IMR-90 (cell line): ENCODE data around the gene GRM8. TPM values are rescaled to one million over a fixed set of nuclear protein-coding genes. Genes with fewer than 3 reads are reported as not detected.
A peak's percentile ranks its signal among the peaks of the same experiment; 100 is the strongest.

Experiments used
- ATAC-seq: fragments of 200-7000 bp; cut with Tn5 transposase; 2 replicates; pipeline ENCODE4 v1.9.1; 2020; ENCODE audit warnings: low read depth, mild to moderate bottlenecking, moderate library complexity
- BruUV-seq: library from RNA; stranded (reverse); fragments of 400-500 nt; replicated peaks from 2 replicates; lab custom pipeline; 2021; lab: Mats Ljungman, UMichigan
- CTCF ChIA-PET: fragments of 300-600 bp; formaldehyde crosslinking; extraction: SDS; loops from one replicate; lab custom pipeline; 2021; ENCODE audit warnings: antibody characterized with exemption; lab: Yijun Ruan, JAX
- POLR2A ChIA-PET: fragments of 300-600 bp; sonication (Branson Sonifier 250); formaldehyde crosslinking; loops from one replicate; lab custom pipeline; 2022; ENCODE audit warnings: antibody characterized with exemption; ENCODE audit not compliant: unreplicated experiment; lab: Charles Lee
- DNase-seq: peaks from one replicate; pipeline ENCODE4 v3.0.0; 2013
- H2AFZ ChIP-seq: replicated peaks from 2 replicates; pipeline ENCODE3; 2013; ENCODE audit warnings: low read length, mild to moderate bottlenecking; ENCODE audit not compliant: poor library complexity
- H2AK5ac ChIP-seq: 2 replicates; pipeline ENCODE4 v1.6.1; 2013; ENCODE audit warnings: low read depth, low read length, inconsistent platforms
- H2AK9ac ChIP-seq: replicated peaks from 2 replicates; pipeline ENCODE3; 2013; ENCODE audit warnings: mild to moderate bottlenecking, low read depth, low read length, moderate library complexity; ENCODE audit not compliant: poor library complexity
- H2BK120ac ChIP-seq: 2 replicates; pipeline ENCODE4 v1.6.1; 2013; ENCODE audit warnings: low read depth, low read length, inconsistent platforms
- H2BK15ac ChIP-seq: 3 replicates; pipeline ENCODE4 v1.6.1; 2013; ENCODE audit warnings: low read depth, low read length, inconsistent platforms
- H2BK20ac ChIP-seq: 2 replicates; pipeline ENCODE4 v1.6.1; 2013; ENCODE audit warnings: low read depth, mild to moderate bottlenecking, inconsistent platforms, low read length, moderate library complexity
- H2BK5ac ChIP-seq: 2 replicates; pipeline ENCODE4 v1.6.1; 2013; ENCODE audit warnings: mild to moderate bottlenecking, low read depth, low read length, inconsistent platforms; ENCODE audit not compliant: poor library complexity, severe bottlenecking
- H3K14ac ChIP-seq: replicated peaks from 2 replicates; pipeline ENCODE4 v1.6.1; 2013; ENCODE audit warnings: low read depth, low read length, inconsistent platforms
- H3K18ac ChIP-seq: 2 replicates; pipeline ENCODE4 v1.6.1; 2013; ENCODE audit warnings: low read depth, low read length, control low read depth
- H3K23ac ChIP-seq: 2 replicates; pipeline ENCODE4 v1.6.1; 2013; ENCODE audit warnings: low read depth, low read length, inconsistent platforms
- H3K27ac ChIP-seq: 2 replicates; pipeline ENCODE4 v1.5.1; 2013; ENCODE audit warnings: mild to moderate bottlenecking, control low read depth, low read length; ENCODE audit not compliant: insufficient read depth
- H3K27me3 ChIP-seq: 2 replicates; pipeline ENCODE4 v1.6.1; 2013; ENCODE audit warnings: low read length; ENCODE audit not compliant: control insufficient read depth, insufficient read depth
- H3K36me3 ChIP-seq: 2 replicates; pipeline ENCODE4 v1.6.1; 2013; ENCODE audit warnings: low read length, mixed read lengths; ENCODE audit not compliant: control insufficient read depth, insufficient read depth
- H3K4ac ChIP-seq: 2 replicates; pipeline ENCODE4 v1.6.1; 2013; ENCODE audit warnings: low read depth, low read length, inconsistent platforms
- H3K4me1 ChIP-seq: 2 replicates; pipeline ENCODE4 v1.6.1; 2013; ENCODE audit warnings: low read length, mixed read lengths; ENCODE audit not compliant: control insufficient read depth, insufficient read depth
- H3K4me2 ChIP-seq: 2 replicates; pipeline ENCODE4 v1.6.1; 2013; ENCODE audit warnings: low read depth, mild to moderate bottlenecking, control low read depth, low read length, moderate library complexity
- H3K4me3 ChIP-seq: 2 replicates; pipeline ENCODE4 v1.5.1; 2013; ENCODE audit warnings: low read depth, mild to moderate bottlenecking, control low read depth, low read length, moderate library complexity; ENCODE audit not compliant: insufficient read depth
- H3K56ac ChIP-seq: 2 replicates; pipeline ENCODE4 v1.6.1; 2013; ENCODE audit warnings: low read length, inconsistent platforms; ENCODE audit not compliant: insufficient read depth; ENCODE audit errors: extremely low read depth
- H3K79me1 ChIP-seq, 2 experiments: 2 replicates each; pipeline ENCODE4 v1.6.1; 2013; ENCODE audit warnings: low read length in 2 of 2, inconsistent platforms in 1 of 2, low read depth in 1 of 2
- H3K9ac ChIP-seq: 2 replicates; pipeline ENCODE4 v1.6.1; 2013; ENCODE audit warnings: low read depth, low read length, control low read depth
- H3K9me1 ChIP-seq: 2 replicates; pipeline ENCODE4 v1.6.1; 2013; ENCODE audit warnings: low read length, inconsistent platforms; ENCODE audit not compliant: insufficient read depth
- H3K9me3 ChIP-seq: 2 replicates; pipeline ENCODE4 v1.6.1; 2013; ENCODE audit warnings: low read length; ENCODE audit not compliant: control insufficient read depth, insufficient read depth
- H4K20me1 ChIP-seq: 2 replicates; pipeline ENCODE4 v1.6.1; 2013; ENCODE audit warnings: low read length, inconsistent platforms; ENCODE audit not compliant: insufficient read depth
- H4K5ac ChIP-seq: 2 replicates; pipeline ENCODE4 v1.6.1; 2013; ENCODE audit warnings: mild to moderate bottlenecking, low read depth, low read length, control low read depth
- H4K8ac ChIP-seq, 2 experiments: 2 replicates each; pipeline ENCODE4 v1.6.1; 2013; ENCODE audit warnings: low read depth in 2 of 2, low read length in 2 of 2, control low read depth in 1 of 2, inconsistent platforms in 1 of 2
- H4K91ac ChIP-seq: 2 replicates; pipeline ENCODE4 v1.6.1; 2013; ENCODE audit warnings: low read depth, low read length, inconsistent platforms; ENCODE audit not compliant: insufficient read depth
- MAFK ChIP-seq: IDR thresholded peaks from 2 replicates; pipeline ENCODE4 v1.6.1; 2012; ENCODE audit warnings: low read depth, low read length, improper control_type of control experiment
- NFE2L2 ChIP-seq: fragments of 150-350 bp; IDR thresholded peaks from 2 replicates; pipeline ENCODE4 v1.6.1; 2016; ENCODE audit warnings: low read depth, mild to moderate bottlenecking, low read length
- WGBS, 2 experiments: methylation state at CpG; one replicate each; pipeline versions ENCODE4 v1.1.5 to v1.1.7; 2013; ENCODE audit warnings: missing lambda C conversion rate in 2 of 2; ENCODE audit not compliant: insufficient read length in 1 of 2; ENCODE audit errors: extremely low coverage in 2 of 2; 5-methylcytosine and 5-hydroxymethylcytosine counted together
- dilution Hi-C: fragments of 300-500 bp; cut with HindIII; formaldehyde crosslinking; loops from one replicate; pipeline ENCODE4 v1.14.3; 2018; ENCODE audit warnings: low sequenced_read_pairs; ENCODE audit not compliant: unreplicated experiment
- in situ Hi-C: fragments of 300-500 bp; cut with MboI; formaldehyde crosslinking; loops from 3 replicates; pipeline ENCODE4 v1.14.3; 2019; ENCODE audit warnings: low sequenced_read_pairs, inconsistent platforms, mixed read lengths
- intact Hi-C: fragments of 100-400 bp; cut with micrococcal nuclease; formaldehyde crosslinking; loops from 2 replicates; pipeline ENCODE4 v1.10.0; 2022
- polyA plus RNA-seq, 3 experiments: library from polyadenylated mRNA; depleted of rRNA; stranded (reverse); fragments of >200 nt; gene quantifications; 2 replicates each; pipeline ENCODE4 v1.2.3, GENCODE V29; 2012; ENCODE audit warnings: low replicate concordance in 1 of 3
- total RNA-seq: library from RNA; depleted of rRNA; stranded (reverse); fragments of >200 nt; gene quantifications from 2 replicates; pipeline ENCODE4 v1.2.3, GENCODE V29; 2012

The GRM8 gene
- total and polyA plus RNA-seq, 2 of the 4 experiments (the other 2 are of a cell fraction), result not detected

GRCh38 chr7:127040042-127040441 lies 212.7 kb downstream of the GRM8 start:
- intact Hi-C loops, result no loop called here
- H4K20me1 ChIP-seq, result no peaks in the 10 kb centered on the region
- no peaks in the 10 kb centered on the region for H3K79me1 ChIP-seq
- H2BK15ac ChIP-seq, result no peak overlapping the region
- 50% methylated on average over 1 of the region's 2 CpGs; no CpG with 5 or more reads in 1 of the 2 experiments for WGBS, 2 experiments
- DNase-seq, result no peak
- in situ Hi-C loops, result no loop called here
- no peak overlapping the region for H3K4me3 ChIP-seq
- no peak overlapping the region for H2AK9ac ChIP-seq
- H3K27me3 ChIP-seq, result no peaks in the 10 kb centered on the region
- H2BK5ac ChIP-seq, result no peak overlapping the region
- TF ChIP-seq NFE2L2, result no peak
- peak; percentile 60 for TF ChIP-seq MAFK
- no peak overlapping the region for H3K23ac ChIP-seq
- ATAC-seq, result no peak
- no peak overlapping the region for H2BK20ac ChIP-seq
- H4K5ac ChIP-seq, result no peak overlapping the region
- no peak overlapping the region for H3K14ac ChIP-seq
- H2BK120ac ChIP-seq, result no peak overlapping the region
- no peak overlapping the region for H2AK5ac ChIP-seq
- no TSS peak for BruUV-seq
- CTCF ChIA-PET, result no interaction called here
- no peak overlapping the region for H3K4ac ChIP-seq
- no peak overlapping the region for H3K27ac ChIP-seq
- H3K9ac ChIP-seq, result no peak overlapping the region
- H3K9me3 ChIP-seq, result peaks cover 20% of the 10 kb centered on the region
- no peak overlapping the region for H4K91ac ChIP-seq
- no peak overlapping the region for H3K4me2 ChIP-seq
- no peak overlapping the region for H4K8ac ChIP-seq
- no peaks in the 10 kb centered on the region for H3K36me3 ChIP-seq
- H3K18ac ChIP-seq, result no peak overlapping the region
- H3K9me1 ChIP-seq, result no peaks in the 10 kb centered on the region
- no peak overlapping the region for H2AFZ ChIP-seq
- H3K4me1 ChIP-seq, result no peaks in the 10 kb centered on the region
- POLR2A ChIA-PET, result no interaction called here
- dilution Hi-C loops, result no loop called here
- no peak overlapping the region for H3K56ac ChIP-seq
